Ramos (cell line): ENCODE data around the gene AASDH.

ENCODE experiments used
- in situ Hi-C: fragments of 300-500 bp; cut with MboI; formaldehyde crosslinking; loops from one replicate; pipeline ENCODE4 v1.14.3; 2022; ENCODE audit warnings: low sequenced_read_pairs; ENCODE audit not compliant: unreplicated experiment

The AASDH gene

DNA sequence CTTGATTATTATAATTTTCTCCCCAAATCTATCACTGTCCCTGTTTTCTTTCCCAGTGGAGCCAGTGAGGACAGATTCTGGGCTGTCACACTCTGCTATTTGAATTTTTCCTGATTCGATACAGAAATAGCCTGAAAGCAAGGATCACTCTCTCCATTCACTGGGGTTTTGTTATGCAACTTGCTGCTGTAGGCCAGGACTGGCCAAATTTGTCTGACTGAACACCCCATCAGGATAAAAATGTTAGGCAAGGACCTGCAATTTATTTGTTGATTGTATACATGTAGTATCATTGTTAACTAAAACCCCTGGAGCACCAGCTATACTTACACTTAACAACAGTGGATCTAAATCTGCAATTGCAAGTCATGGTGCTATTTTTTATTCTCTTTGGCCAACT lies 68.7 kb downstream of the AASDH start:
- in situ Hi-C loops = no loop called here

GRCh38 chr4:56317749-56318148 lies 69.5 kb downstream of the AASDH start:
- in situ Hi-C loops = no loop called here

- in situ Hi-C loops = no loop called here
These were observed 71.2 kb downstream of the AASDH start for GRCh38 chr4:56316011-56316650.

DNA sequence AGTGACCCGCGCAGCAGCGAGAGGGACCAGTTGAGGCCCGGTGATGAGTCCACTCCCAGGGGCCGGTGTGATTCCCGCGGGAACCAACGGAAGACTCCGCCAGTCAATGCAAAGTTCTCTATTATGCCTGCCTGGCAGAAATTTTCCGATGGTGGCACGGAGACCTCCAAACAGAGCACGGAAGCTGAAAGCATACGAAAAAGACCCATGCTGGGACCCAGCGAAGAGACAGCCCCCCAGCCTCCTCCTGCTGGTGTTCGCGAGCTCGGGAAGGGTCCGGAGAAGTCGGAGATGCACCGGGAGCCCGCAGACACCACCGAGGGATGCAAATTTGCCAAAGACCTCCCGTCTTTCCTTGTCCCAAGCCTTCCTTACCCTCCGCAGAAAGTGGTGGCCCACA lies 71.7 kb downstream of the AASDH start:
- in situ Hi-C loops = no loop called here

DNA sequence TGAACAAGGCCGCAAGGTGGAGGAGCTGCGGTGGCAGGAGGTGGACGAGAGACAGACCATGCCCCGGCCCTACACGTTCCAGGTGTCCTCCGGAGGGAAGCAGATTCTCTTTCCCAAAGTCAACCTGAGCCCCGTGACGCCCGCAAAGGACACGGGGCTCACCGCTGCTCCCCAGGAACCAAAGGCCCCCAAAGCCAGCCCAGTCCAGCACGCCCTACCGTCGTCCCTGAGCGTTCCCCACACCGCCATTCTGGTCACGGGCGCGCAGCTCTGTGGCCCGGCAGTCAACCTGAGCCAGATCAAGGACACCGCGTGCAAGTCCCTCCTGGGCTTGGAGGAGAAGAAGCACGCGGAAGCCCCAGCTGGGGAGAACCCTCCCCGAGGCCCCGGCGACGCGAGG lies 72.2 kb downstream of the AASDH start:
- in situ Hi-C loops = no loop called here

DNA sequence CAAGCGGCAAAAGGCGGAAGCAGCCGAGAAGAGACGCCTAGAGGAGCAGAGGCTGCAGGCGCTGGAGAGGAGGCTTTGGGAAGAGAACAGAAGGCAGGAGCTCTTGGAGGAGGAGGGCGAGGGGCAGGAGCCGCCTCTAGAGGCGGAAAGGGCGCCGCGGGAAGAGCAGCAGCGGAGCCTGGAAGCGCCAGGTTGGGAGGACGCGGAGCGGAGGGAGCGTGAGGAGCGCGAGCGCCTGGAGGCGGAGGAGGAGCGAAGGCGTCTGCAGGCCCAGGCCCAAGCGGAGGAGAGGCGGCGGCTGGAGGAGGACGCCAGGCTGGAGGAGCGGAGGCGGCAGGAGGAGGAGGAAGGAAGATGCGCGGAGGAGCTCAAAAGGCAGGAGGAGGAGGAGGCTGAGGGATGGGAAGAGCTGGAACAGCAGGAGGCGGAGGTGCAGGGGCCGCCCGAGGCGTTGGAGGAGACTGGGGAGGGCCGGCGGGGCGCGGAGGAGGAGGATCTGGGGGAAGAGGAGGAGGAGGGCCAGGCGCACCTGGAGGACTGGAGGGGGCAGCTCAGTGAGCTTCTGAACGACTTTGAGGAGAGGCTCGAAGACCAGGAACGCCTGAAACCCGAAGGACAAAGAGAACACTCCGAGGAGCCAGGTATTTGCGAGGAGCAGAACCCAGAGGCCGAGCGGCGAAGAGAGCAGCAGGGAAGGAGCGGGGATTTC lies 72.9 kb downstream of the AASDH start:
- in situ Hi-C loops = no loop called here

DNA sequence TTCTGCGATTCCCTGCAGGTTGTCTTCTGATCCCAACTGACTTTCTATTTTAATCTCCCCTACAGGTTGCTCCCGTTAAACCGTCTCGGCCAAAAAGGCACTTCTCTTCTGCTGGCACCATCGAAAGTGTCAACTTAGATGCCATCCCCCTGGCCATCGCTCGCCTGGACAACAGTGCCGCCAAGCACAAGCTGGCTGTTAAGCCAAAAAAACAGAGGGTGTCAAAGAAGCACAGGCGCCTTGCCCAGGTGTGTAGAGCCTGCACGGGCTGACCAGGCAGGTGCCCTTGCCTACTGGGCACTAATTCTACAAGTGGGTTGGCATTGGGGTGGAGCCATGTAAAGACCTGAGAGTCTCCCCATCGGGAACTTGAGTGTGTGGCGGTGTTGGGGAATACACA lies 74.2 kb downstream of the AASDH start:
- in situ Hi-C loops = no loop called here

- in situ Hi-C loops = no loop called here
These were observed 75.9 kb downstream of the AASDH start for GRCh38 chr4:56311299-56311975.

- in situ Hi-C loops = no loop called here
These were observed 76.7 kb downstream of the AASDH start for GRCh38 chr4:56310401-56311125.

DNA sequence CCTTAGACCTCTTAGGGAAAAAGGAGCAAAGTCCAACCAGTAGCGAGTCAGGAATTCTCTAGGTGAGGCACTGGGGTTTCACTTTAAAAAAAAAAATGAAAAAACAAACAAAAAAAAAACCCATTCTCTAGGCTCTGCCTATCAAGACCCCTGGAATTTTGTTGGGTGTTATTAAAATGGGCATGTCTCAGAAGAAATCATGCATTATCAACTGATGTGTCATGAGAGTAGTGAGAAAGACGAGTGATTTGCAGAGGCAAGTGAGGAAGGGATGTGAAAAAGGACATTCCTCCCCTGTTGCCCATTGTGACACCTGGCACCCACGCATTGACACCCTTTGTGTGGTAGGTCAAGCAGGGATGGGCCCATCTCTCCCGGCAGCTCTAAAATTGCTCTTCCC lies 78.9 kb downstream of the AASDH start:
- in situ Hi-C loops = no loop called here

DNA sequence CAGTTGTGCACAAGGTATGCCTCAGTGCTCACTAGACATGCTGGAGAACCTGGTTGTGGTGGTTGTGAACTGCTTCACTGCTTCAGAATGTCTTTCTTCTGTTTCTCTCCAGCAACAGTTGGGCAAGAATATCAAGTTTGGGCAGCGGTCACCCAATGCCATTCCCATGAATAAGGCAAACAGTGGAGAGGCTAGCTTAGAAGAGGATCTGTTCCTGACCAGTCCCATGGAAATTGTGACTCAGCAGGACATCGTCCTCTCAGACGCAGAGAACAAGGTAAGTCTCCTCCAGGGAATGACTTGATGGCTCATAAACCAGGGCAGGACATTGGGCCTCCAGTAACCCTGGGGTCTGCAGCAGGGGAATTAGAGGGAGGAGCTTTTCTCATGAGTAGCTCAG lies 79.9 kb downstream of the AASDH start:
- in situ Hi-C loops = no loop called here

DNA sequence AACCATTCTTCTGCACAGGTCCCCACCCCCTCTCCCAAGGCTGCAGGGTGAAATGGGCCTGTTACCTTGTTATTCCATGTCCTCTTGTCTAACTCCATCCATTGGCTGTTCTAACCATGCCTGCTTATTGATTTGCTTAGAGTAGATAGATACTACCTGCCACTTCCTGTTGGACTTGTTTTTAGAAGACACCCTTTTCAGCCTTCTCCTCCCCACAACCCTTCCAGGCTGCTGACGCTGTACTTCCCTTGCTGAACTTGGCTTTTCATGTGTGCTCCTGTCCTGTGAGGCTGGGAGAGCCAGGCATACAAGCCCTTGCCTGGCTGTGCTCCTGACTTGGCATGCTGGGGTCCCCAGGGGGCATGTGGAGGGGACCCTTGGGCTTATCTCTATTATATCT lies 81.9 kb downstream of the AASDH start:
- in situ Hi-C loops = no loop called here

DNA sequence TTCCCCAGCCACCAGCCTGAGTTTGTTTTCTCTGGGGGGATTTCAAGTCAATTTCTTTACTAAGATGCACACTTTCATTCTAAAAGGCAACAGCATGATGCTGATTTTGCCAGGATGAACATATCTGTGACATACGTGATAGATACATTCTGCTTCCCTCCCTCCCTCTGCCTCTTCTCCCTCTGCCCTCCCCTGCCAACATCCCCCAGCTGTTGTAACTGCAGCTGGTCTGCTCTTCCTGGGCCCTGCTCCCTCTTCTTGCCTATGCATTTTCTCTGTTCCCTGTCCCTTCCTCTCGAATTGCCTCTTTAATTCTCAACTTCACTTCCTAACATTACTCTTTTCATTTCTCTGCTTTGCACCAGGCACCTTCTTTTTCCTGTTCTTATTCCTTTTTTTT lies 83.4 kb downstream of the AASDH start:
- in situ Hi-C loops = no loop called here

DNA sequence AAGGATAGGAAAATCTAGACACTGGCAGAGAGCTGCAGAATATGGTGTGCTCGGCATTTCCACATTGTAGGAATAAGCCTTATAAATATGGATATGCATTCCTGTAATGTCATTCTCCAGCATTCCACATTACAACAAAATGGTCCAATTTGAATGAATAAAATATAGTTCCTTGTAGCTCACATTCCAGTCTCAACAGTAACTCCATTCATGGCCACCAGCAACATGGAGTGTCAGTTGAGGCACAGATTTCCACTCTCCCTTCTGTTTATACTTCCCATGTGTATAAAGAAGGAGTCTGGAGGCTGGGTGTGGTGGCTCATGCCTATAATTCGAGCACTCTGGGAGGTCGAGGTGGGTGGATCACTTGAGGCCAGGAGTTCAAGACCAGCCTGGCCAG lies 84.5 kb downstream of the AASDH start:
- in situ Hi-C loops = no loop called here

- in situ Hi-C loops = no loop called here
These were observed 85.2 kb downstream of the AASDH start for GRCh38 chr4:56301997-56302496.

- in situ Hi-C loops = no loop called here
These were observed 85.9 kb downstream of the AASDH start for GRCh38 chr4:56301181-56301996.

DNA sequence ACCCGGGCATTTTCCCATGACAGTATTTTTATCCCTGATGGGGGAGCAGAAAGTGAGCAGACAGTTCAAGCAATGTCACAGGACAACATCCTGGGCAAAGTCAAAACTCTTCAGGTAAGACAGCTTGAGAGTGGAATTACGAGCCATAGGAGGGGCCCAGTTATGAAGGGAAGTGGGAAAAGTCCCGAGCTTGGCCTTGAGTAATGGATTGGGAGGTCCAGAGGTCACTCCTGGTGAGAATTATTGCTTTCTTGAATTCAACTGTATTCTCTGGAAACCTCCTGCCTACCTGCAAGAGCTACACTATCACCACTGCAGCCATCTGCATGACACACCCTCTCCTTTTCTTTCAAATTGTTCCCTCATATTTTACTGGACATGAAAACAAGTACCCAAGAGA lies 89.1 kb downstream of the AASDH start:
- in situ Hi-C loops = no loop called here

DNA sequence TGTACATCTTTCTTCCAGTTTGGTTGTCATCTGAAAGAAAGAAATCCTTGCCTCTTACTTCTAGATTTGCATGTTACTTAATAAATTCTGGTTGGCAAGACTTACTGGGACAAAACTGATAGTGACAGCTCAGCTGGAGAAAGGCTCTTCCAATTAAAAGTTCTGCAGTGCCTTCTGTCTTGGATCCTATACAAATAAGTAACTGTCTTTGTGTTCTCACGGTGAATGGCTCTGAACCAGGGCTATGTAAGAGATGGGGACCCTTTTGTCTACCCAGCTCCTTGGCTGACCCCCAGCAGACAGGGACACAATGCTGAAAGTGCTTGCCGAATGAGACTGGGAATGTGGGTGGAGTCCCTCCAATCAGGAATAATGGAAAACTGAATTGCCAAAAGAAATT lies 89.5 kb downstream of the AASDH start:
- in situ Hi-C loops = no loop called here

DNA sequence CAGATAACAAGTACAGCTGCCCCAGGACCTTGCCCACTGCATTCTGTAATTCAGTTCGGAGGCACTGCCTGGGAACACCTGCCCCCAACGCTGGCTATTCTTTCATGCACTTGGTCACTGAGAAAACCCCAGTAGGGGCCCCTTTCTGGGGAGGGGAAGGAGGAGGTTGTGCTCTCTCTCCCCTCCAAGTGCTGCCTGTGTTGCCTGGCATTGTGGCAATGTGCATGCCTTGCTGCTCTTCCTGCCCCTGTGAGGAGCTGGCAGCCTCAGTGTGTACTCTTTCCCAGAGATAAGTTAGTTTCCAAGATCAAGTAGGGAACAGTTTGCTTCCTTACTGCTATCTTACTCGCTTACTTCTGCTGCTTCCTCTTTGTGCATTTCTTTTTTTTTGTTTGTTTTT lies 90.8 kb downstream of the AASDH start:
- in situ Hi-C loops = no loop called here

- in situ Hi-C loops = no loop called here
These were observed 94.2 kb downstream of the AASDH start for GRCh38 chr4:56293121-56293520.
